GM10266 (cell line): Measurements from ENCODE around the gene CRELD2.

Experiments
- DNase-seq: peaks from one replicate; pipeline ENCODE4 v3.0.0; 2012; ENCODE audit errors: extremely low spot score
- TF ChIP-seq, protein P1 (sequence below): IDR thresholded peaks from 2 replicates; pipeline ENCODE4 v1.5.1; 2012; ENCODE audit warnings: mild to moderate bottlenecking, low read depth; ENCODE audit not compliant: control insufficient read depth, insufficient read depth; ENCODE audit errors: missing control alignments

Gene CRELD2

DNA sequence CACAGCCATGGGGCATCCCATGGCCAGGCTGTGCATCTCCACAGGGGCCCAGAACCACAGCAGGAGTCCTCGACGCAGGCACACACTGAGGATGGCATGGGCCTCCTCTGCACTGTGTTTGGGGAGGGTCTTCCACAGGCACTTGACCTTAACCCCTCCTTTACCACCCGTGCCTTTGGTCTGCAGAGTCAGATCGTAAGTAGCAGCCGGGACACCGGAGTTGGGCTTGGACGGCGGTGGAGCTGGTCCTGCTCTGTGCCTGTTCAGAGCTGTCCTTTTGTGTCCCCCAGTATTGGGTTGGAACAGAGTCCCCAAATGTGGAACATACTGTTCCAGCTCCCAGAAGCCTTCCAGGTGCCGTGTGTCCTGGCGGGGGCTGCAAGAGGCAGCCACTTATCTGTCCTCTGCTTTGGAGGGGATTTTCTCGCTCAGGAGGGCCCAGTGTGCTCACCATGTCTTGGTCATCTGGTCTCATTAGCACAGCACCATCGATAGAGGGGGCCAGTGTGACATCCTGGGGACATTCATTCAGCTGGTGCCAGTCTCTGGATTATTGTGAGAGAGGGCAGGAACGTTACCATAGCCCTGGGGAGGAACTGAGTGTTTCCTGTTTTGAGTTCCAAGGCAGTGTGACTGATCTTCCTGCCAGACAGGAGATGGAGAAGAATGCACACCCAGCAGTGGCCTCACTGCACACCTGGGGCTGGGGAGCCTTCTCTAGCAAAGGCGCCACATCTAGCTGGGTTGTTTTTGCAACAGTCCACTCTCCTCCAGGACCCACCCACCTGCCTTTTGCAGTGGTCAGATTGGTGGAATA lies 12.4 kb downstream of the CRELD2 start:
- DNase-seq = peak; percentile 85
- TF ChIP-seq, protein P1, sequence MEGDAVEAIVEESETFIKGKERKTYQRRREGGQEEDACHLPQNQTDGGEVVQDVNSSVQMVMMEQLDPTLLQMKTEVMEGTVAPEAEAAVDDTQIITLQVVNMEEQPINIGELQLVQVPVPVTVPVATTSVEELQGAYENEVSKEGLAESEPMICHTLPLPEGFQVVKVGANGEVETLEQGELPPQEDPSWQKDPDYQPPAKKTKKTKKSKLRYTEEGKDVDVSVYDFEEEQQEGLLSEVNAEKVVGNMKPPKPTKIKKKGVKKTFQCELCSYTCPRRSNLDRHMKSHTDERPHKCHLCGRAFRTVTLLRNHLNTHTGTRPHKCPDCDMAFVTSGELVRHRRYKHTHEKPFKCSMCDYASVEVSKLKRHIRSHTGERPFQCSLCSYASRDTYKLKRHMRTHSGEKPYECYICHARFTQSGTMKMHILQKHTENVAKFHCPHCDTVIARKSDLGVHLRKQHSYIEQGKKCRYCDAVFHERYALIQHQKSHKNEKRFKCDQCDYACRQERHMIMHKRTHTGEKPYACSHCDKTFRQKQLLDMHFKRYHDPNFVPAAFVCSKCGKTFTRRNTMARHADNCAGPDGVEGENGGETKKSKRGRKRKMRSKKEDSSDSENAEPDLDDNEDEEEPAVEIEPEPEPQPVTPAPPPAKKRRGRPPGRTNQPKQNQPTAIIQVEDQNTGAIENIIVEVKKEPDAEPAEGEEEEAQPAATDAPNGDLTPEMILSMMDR = peak; percentile 88

DNA sequence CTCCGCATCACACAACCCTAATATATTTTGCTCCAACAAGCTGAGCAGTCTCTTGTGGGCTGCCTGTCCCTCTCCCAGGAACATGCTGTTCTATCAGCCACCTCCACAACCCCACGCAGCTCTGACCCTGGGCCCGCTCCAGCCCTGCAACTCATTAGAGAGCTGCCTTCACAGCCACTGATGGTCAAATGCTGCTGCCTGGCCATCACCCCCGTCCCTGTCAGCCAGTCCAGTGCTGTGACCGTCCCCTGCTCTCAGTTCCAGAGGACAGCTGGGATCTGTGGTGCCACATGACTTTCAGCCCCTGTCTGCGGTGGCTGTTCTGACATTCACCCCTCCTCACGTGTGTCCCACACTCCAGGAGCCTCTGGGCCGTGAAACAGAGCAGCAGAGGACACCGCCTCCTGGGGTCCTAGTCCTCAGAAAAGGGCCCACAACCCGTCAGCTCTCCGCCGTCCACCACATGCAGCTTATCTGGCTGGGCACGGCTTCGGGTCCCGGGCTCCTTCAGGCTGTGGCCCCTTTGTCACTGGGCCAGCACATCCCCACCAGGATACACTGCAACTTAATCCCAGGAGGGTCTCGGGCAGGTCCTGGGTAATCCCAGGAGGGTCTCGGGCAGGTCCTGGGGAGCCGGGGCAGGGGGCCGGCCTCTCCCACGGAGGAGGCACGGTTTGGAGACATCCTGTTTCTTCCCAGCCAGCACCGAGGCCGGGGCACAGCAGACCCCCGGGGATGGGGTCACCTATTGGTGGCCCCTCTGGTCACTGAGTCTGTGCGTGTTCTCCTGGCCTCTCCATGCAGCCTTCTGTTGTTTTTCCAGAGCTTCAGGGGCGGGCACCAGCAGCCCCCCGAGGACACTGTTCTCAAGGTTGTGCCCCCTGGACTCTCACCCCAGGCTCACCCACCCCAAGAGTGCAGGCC lies 15.1 kb downstream of the CRELD2 start:
- TF ChIP-seq, protein P1 = no peak
- DNase-seq = no peak

DNA sequence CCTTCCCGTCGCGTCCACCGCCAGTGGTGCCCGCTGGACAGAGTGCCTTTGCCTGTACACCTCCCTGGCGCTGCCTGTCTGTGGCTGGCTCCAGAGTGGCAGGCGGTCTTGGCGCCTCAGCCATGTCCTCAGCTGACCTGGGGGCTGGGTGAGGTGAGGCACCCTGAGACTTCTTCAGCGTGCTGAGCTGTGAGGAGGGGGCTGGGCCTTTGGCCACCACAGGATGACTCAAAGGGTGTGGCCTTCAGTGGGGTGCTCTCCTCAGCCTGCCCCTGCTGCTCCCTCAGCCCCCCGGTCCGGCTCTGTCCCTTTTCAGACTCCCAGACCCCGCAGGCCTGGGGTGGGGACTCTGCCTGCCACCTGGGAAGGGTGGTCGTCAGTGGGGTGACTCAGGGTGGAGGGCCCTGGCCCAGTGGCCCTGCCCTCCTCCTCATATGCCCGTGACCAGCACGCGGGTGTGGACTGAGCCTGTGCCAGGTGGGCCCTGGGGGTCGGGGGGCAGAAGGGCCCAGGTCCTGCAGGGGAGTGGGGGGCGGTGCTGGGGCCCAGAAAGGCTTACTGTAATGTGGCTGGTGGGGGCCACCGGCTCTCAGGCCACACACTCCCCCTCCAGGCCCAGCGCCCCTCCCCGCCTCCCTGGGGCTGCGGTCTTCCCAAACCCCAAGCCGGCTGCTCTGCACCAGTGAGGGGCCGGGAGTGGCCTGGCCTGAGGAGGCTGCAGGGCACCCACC lies 15.9 kb downstream of the CRELD2 start:
- DNase-seq = no peak
- TF ChIP-seq, protein P1 = no peak

DNA sequence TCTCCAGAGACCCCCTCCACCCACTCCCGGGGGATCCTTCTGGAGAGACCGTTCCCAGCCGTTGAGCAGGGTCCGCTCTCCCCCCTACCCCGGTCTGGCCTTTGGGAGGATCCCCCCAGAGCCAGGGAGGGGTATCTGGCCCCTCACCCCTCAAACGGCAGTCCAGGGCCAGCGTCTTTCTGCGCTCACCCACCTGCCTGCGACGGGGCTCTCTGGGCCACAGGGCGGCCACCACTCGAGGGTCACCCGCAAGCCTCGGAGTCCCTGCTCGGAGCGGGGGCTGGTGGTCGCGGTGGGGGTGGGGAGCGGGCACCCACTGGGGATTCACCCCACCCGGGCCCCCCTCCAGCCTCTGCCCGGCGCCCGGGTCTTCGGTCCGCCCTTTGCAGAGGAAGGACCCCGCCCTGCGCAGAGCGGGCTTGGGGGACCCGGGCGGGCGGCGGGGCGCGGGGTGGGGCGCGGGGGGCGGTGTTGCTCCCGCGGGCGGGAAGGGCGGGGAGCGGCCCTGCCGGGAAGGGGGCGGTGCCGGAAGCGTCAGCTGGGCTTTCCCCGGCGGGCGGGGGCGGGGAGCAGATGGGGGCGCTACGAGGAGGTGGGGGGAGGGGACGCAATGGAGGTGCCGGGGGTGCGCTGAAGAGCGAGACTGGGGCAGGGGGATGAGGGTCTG lies 16.6 kb downstream of the CRELD2 start:
- DNase-seq = peak; percentile 90

DNA sequence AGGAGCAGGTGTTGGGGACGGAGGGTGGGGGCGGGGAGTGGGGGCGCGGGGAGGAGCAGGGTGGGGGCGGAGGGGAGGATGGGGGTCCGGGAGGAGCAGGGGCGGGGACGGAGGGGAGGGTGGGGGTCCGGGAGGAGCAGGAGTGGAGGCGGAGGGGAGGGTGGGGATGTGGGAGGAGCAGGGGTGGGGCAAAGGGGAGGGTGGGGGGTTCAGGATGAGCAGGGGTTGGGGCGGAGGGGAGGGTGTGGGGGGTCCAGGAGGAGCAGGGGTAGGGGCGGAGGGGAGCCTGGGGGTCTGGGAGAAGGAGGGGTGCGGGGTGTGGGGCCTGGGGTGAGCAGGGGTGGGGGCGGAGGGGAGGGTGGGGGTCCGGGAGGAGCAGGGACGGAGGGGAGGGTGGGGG lies 17.1 kb downstream of the CRELD2 start:
- TF ChIP-seq, protein P1 = no peak
- peak; percentile 69 for DNase-seq

More for the DNA sequence above, 16.6 kb downstream of the CRELD2 start:
- TF ChIP-seq, protein P1 = no peak
